Adrenal gland (tissue), 12 donors: Measurements from ENCODE around the gene MCRS1. TPM values are rescaled to one million over a fixed set of nuclear protein-coding genes. Genes with fewer than 3 reads are reported as not detected.

ENCODE experiments used
- DNase-seq, 7 donors: peaks; one replicate each; pipeline ENCODE4 v3.0.0-alpha.2; 2019 to 2020
- H3K27ac ChIP-seq, 5 donors: fragments of 200-600 bp; sonication (generic) in 4 of 5; 1 replicate in 3 of 5; 2 replicates in 2 of 5; pipeline versions ENCODE4 v1.5.1 to v1.8.0; 2016 to 2020; ENCODE audit warnings: mild to moderate bottlenecking in 1 of 5
- H3K27me3 ChIP-seq: fragments of 200-600 bp; 2 replicates; pipeline ENCODE4 v1.8.0; 2021
- H3K36me3 ChIP-seq, 2 donors: fragments of 200-600 bp; replicated peaks in 1 of 2; 1 replicate in 1 of 2; 2 replicates in 1 of 2; pipeline versions ENCODE4 v1.5.1 to v1.8.0; 2018 to 2022
- H3K4me1 ChIP-seq, 2 donors: fragments of 200-600 bp; replicated peaks in 1 of 2; 1 replicate in 1 of 2; 2 replicates in 1 of 2; pipeline versions ENCODE4 v1.5.1 to v1.8.0; 2018 to 2021
- H3K4me3 ChIP-seq, 4 donors: fragments of 200-600 bp; sonication (generic) in 3 of 4; one replicate each; pipeline ENCODE4 v1.5.1; 2016 to 2018
- H3K9me3 ChIP-seq, 3 donors: fragments of 200-600 bp; sonication (generic) in 1 of 3; replicated peaks in 1 of 3; 1 replicate in 2 of 3; 2 replicates in 1 of 3; pipeline versions ENCODE4 v1.5.1 to v1.8.0; 2016 to 2021
- POLR2A ChIP-seq, 2 donors: fragments of 450-650 bp; IDR thresholded peaks; one replicate each; pipeline ENCODE4 v1.6.1; 2017; ENCODE audit warnings: antibody characterized with exemption in 2 of 2, mild to moderate bottlenecking in 2 of 2, moderate library complexity in 1 of 2
- WGBS, 4 donors: extraction: QIAGEN DNeasy Blood & Tissue Kit in 2 of 4; methylation state at CpG; one replicate each; pipeline versions ENCODE4 v1.1.5 to v1.1.7; 2013 to 2017; 5-methylcytosine and 5-hydroxymethylcytosine counted together
- intact Hi-C, 2 donors: fragments of 100-400 bp; cut with DNase I; formaldehyde crosslinking; loops; one replicate each; pipeline versions ENCODE4 v1.14.1 to v1.15.0; 2022 to 2023
- polyA plus RNA-seq, 3 donors: library from polyadenylated mRNA; stranded (reverse); fragments of 200-250 nt in 2 of 3; fragments of 350-450 nt in 1 of 3; fragmentation: Illumina TruSeq in 1 of 3; extraction: RNeasy Lipid Tissue Mini Kit (QIAGEN cat#74804) in 1 of 3; gene quantifications; one replicate each; pipeline ENCODE4 v1.2.3, GENCODE V29; 2013 to 2014
- total RNA-seq, 9 donors: library from RNA; depleted of rRNA in 4 of 9; stranded (reverse); fragments of >200 nt in 4 of 9; fragments of 120-200 nt in 1 of 9; fragmentation: NEBNext Ultra II Directional in 1 of 9; extraction: Animal tissue kit (Norgen Biotek cat#: 25700) in 1 of 9; gene quantifications; one replicate each; pipeline versions ENCODE4 v1.1.0 to v1.2.4, GENCODE V29; 2013 to 2023
- TF ChIP-seq, protein P1 (sequence below), 6 experiments: fragments of 450-650 bp in 4 of 6; fragments of 200-600 bp in 2 of 6; sonication (generic) in 1 of 6; IDR thresholded peaks; 1 replicate in 5 of 6; 2 replicates in 1 of 6; pipeline versions ENCODE4 v1.5.1 to v1.8.0; 2016 to 2021; ENCODE audit warnings: antibody characterized with exemption in 6 of 6, mild to moderate bottlenecking in 2 of 6, moderate library complexity in 1 of 6
- donor health status: healthy with polysubstance abuse.
- donor health status: Bipolar disorder and iron deficiency.
- donor health status: DM: yes; HTN: yes; CAD: no.
- donor health status: DM: no; HTN: no; CAD: no.
- donor health status: DM: no; HTN: no; CAD: no.
- donor health status: DM: yes; HTN: yes; CAD: no.

Gene MCRS1
- total and polyA plus RNA-seq, 12 donors = 28.3 to 98.1 (median 52.3) TPM

DNA sequence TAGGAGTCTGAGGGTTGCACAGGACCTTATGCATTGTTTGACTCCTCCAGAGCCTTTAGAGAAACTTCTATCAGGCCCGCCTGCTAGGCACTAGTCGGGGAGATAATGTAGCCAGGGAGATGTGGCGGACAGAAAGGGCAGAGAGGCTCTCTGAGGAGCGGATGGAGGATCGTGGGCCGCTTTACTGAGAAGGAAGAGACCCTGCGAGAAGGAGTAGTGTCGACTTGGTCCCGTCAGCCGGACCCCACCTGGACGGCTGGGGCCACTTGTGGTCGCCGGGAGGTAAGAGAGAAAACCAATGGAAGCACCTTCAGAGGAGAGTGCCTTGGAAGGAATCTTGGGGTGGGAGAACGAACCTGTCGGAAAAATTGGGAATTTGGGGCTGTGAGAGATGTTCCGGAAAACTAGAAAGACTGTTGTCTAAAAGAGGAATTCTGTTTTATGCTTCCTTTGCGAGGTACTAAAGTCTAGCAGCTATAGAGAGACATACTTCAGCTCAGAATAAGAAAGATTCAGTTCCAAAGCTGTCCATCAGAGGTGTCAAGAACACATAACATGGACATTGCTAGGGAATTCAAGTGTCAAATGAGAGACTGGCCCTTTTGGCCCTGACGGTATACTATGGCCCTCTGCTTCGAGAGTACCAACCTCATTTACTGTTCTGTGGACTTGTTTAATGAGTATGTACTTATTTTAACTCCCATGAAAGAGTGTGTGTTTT is 660 bp upstream of the MCRS1 start:
- intact Hi-C loops = no loop called here
- Histone ChIP-seq H3K27me3 (no peaks in the 10 kb centered on the region), H3K27ac (peak overlapping the region in 1 of 5 donors; percentile 95), H3K4me3 (peak overlapping the region; percentile 76 to 86 (median 80)), H3K9me3 (no peaks in the 10 kb centered on the region), H3K36me3 (peaks cover 0 to 25% of the 10 kb centered on the region in 2 donors), H3K4me1 (peaks cover 9 to 21% of the 10 kb centered on the region in 2 donors)
- DNase-seq = peak in 1 of 7 donors; percentile 8
- WGBS, 4 donors = 2 to 4% (median 2%) methylated on average over 19 of the region's 19 CpGs
- TF ChIP-seq POLR2A (IDR thresholded peaks at IDR 0.05) = no peak
- TF ChIP-seq, protein P1, sequence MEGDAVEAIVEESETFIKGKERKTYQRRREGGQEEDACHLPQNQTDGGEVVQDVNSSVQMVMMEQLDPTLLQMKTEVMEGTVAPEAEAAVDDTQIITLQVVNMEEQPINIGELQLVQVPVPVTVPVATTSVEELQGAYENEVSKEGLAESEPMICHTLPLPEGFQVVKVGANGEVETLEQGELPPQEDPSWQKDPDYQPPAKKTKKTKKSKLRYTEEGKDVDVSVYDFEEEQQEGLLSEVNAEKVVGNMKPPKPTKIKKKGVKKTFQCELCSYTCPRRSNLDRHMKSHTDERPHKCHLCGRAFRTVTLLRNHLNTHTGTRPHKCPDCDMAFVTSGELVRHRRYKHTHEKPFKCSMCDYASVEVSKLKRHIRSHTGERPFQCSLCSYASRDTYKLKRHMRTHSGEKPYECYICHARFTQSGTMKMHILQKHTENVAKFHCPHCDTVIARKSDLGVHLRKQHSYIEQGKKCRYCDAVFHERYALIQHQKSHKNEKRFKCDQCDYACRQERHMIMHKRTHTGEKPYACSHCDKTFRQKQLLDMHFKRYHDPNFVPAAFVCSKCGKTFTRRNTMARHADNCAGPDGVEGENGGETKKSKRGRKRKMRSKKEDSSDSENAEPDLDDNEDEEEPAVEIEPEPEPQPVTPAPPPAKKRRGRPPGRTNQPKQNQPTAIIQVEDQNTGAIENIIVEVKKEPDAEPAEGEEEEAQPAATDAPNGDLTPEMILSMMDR (IDR thresholded peaks at IDR 0.05) = no peak

DNA sequence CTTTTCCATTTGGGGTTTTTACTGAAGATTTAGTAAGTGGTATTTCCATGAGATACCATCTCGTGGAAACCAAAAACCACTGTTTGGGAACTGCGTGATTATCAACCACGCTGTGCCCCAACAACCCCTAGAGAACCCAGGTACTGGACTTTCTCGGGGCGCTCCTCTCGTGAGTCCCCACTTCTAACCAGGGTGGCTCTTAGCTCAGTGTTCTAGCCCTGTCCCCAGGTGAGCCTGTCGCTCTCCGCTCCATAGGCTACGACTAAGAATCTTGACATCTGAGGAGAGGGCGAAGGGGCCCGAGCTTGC is 686 bp downstream of the MCRS1 start:
- TF ChIP-seq, protein P1 (IDR thresholded peaks at IDR 0.05) = no peak
- no peak for TF ChIP-seq POLR2A (IDR thresholded peaks at IDR 0.05)
- Histone ChIP-seq H3K9me3 (no peaks in the 10 kb centered on the region), H3K36me3 (peaks cover 0 to 38% of the 10 kb centered on the region in 2 donors), H3K4me1 (peaks cover 9 to 21% of the 10 kb centered on the region in 2 donors), H3K4me3 (peak overlapping the region; percentile 76 to 86 (median 80)), H3K27ac (peak overlapping the region in 1 of 5 donors; percentile 95), H3K27me3 (no peaks in the 10 kb centered on the region)
- WGBS, 4 donors = 2 to 12% (median 5%) methylated on average over 7 to 11 of the region's 11 CpGs
- intact Hi-C loops = no loop called here
- no peak for DNase-seq

DNA sequence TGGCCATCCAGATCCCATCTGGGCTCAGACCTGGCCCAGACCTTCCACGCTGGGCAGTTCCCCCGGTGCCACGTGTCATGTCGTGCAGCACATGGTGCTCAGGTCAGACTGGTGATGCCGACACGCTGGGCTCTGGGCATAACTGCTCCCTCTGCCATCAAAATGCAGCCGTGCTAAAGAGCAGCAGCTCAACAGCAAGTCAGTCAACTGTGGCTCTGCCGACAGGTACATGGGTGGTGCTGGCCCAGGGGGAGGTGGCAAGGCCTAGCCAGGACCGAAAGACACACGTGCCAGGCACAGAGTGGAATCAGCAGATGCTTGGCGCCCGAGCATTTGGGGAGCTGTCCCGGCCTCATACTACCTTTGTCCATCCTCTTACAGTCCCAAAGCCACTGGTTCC is 1.6 kb downstream of the MCRS1 start:
- no peak for DNase-seq
- TF ChIP-seq, protein P1 (IDR thresholded peaks at IDR 0.05) = no peak
- no peak for TF ChIP-seq POLR2A (IDR thresholded peaks at IDR 0.05)
- Histone ChIP-seq H3K27ac (no peak overlapping the region), H3K4me1 (peaks cover 9 to 21% of the 10 kb centered on the region in 2 donors), H3K9me3 (no peaks in the 10 kb centered on the region), H3K4me3 (no peak overlapping the region), H3K36me3 (peaks cover 0 to 47% of the 10 kb centered on the region in 2 donors), H3K27me3 (no peaks in the 10 kb centered on the region)
- intact Hi-C loops = no loop called here
- WGBS, 4 donors = 80 to 93% (median 91%) methylated on average over 1 to 13 of the region's 13 CpGs

DNA sequence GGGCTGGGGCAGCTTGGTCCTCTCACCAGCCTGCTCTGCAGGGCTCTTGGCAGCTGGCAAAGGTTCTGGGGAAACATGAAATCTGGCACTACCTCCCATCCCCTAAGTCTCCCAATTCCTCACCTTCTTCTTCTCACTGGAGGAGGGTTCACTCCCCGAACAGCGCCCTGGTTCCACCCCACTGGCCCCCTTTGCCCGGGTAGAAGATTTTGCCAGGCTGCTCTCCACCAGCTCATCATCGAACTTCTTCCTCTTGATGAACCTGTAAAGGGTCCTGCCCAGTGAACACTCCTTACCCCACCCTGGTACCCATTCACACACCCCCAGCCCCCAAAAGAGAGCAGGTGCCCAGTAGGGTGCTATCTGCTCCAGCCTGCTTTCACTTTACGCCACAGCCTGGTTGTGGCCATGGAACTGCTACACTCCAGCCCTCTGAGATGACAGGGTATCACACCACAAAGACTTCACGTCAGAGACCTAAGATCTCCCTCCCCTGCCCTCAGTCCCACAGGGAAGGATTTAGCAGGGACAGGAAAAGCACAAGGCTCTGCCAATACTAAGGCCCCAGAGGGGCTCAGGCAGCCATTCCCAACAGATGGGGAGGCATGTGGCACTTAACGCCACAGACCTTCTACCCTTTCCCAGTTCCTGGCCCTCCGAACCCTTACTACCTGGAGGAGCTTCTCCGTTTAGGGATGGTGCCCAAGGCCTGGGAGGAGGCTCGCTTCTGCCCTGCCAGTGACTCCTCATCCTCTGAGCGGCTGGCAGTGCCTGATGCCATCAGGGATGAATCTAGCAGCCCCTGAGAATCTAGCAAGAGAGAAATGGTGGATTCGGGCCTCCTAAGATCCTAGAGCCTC is 2.3 kb downstream of the MCRS1 start:
- Histone ChIP-seq H3K27me3 (no peaks in the 10 kb centered on the region), H3K9me3 (no peaks in the 10 kb centered on the region), H3K4me3 (no peak overlapping the region), H3K36me3 (peaks cover 0 to 55% of the 10 kb centered on the region in 2 donors), H3K4me1 (peaks cover 9 to 21% of the 10 kb centered on the region in 2 donors), H3K27ac (no peak overlapping the region)
- TF ChIP-seq, protein P1 (IDR thresholded peaks at IDR 0.05) = no peak
- TF ChIP-seq POLR2A (IDR thresholded peaks at IDR 0.05) = no peak
- DNase-seq = no peak
- intact Hi-C loops = no loop called here
- 93 to 95% (median 94%) methylated on average over 6 to 12 of the region's 12 CpGs for WGBS, 4 donors
